GM12878 (cell line): ENCODE measurements around the gene ZDHHC22. TPM values are rescaled to one million over a fixed set of nuclear protein-coding genes. Genes with fewer than 3 reads are reported as not detected.

Source experiments
- BACH1 ChIP-seq: fragments of 450-650 bp; IDR thresholded peaks from 2 replicates; pipeline ENCODE4 v1.6.1; 2017; ENCODE audit warnings: mild to moderate bottlenecking, borderline replicate concordance
- CBX5 ChIP-seq: sonication (generic); IDR thresholded peaks from 2 replicates; pipeline ENCODE4 v1.6.1; 2016; ENCODE audit warnings: low read depth, moderate library complexity, mild to moderate bottlenecking, inconsistent platforms
- EGR1 ChIP-seq, 2 experiments: IDR thresholded peaks; 1 replicate in 1 of 2; 2 replicates in 1 of 2; pipeline ENCODE4 v1.6.1; 2011 to 2012; ENCODE audit warnings: low read depth in 2 of 2, low read length in 2 of 2, borderline replicate concordance in 1 of 2, mild to moderate bottlenecking in 1 of 2, moderate library complexity in 1 of 2
- ESRRA ChIP-seq: IDR thresholded peaks from 2 replicates; pipeline ENCODE4 v1.6.1; 2012; ENCODE audit warnings: mild to moderate bottlenecking, low read length, improper control_type of control experiment
- KLF5 ChIP-seq: fragments of 450-650 bp; IDR thresholded peaks from 2 replicates; pipeline ENCODE4 v1.6.1; 2014; ENCODE audit warnings: mild to moderate bottlenecking; ENCODE audit not compliant: partially characterized antibody
- MTA3 ChIP-seq: IDR thresholded peaks from 2 replicates; pipeline ENCODE4 v1.6.1; 2012; ENCODE audit warnings: low read length, inconsistent platforms, borderline replicate concordance
- MYC ChIP-seq: IDR thresholded peaks from 2 replicates; pipeline ENCODE4 v1.6.1; 2011; ENCODE audit warnings: mild to moderate bottlenecking, low read length, moderate library complexity, inconsistent platforms; ENCODE audit not compliant: insufficient read depth, insufficient replicate concordance, insufficient read length, severe bottlenecking
- NR2C1 ChIP-seq: fragments of 450-650 bp; IDR thresholded peaks from 2 replicates; pipeline ENCODE4 v1.6.1; 2017; ENCODE audit warnings: antibody characterized with exemption, mild to moderate bottlenecking, moderate library complexity
- NR2C2 ChIP-seq: IDR thresholded peaks from 2 replicates; pipeline ENCODE4 v1.6.1; 2011; ENCODE audit warnings: borderline replicate concordance, low read depth; ENCODE audit not compliant: control insufficient read depth, insufficient read length
- RFX5 ChIP-seq: IDR thresholded peaks from 2 replicates; pipeline ENCODE4 v1.6.1; 2011; ENCODE audit warnings: low read depth, low read length, improper control_type of control experiment
- RUNX3 ChIP-seq: IDR thresholded peaks from 2 replicates; pipeline ENCODE4 v1.6.1; 2012; ENCODE audit warnings: low read length, inconsistent platforms
- SMAD5 ChIP-seq: IDR thresholded peaks from 2 replicates; pipeline ENCODE4 v1.6.1; 2016; ENCODE audit warnings: antibody characterized with exemption, low read depth
- SMC3 ChIP-seq: IDR thresholded peaks from 2 replicates; pipeline ENCODE4 v1.6.1; 2011; ENCODE audit warnings: low read length, improper control_type of control experiment, borderline replicate concordance
- SP1 ChIP-seq: IDR thresholded peaks from one replicate; pipeline ENCODE4 v1.6.1; 2011; ENCODE audit warnings: low read depth, low read length
- SREBF1 ChIP-seq: IDR thresholded peaks from 2 replicates; pipeline ENCODE4 v1.6.1; 2012; ENCODE audit warnings: mild to moderate bottlenecking, low read length
- TBL1XR1 ChIP-seq: IDR thresholded peaks from 2 replicates; pipeline ENCODE4 v1.6.1; 2012; ENCODE audit warnings: low read depth, low read length, improper control_type of control experiment
- YBX1 ChIP-seq: fragments of 450-650 bp; IDR thresholded peaks from 2 replicates; pipeline ENCODE4 v1.6.1; 2016; ENCODE audit warnings: antibody characterized with exemption
- ZNF24 ChIP-seq: fragments of 450-650 bp; IDR thresholded peaks from 2 replicates; pipeline ENCODE4 v1.6.1; 2017; ENCODE audit warnings: antibody characterized with exemption, mild to moderate bottlenecking
- ZZZ3 ChIP-seq: IDR thresholded peaks from 2 replicates; pipeline ENCODE4 v1.6.1; 2011; ENCODE audit warnings: low read depth; ENCODE audit not compliant: control insufficient read depth, insufficient read length
- polyA plus RNA-seq, 11 experiments: library from polyadenylated mRNA; depleted of rRNA in 4 of 11; unstranded in 6 of 11; stranded (reverse) in 5 of 11; fragments of >200 nt; fragmentation: Nextera tagmentation in 4 of 11; fragmentation: Illumina TruSeq in 1 of 11; extraction: Ambion mirVana in 4 of 11; extraction: Trizol in 1 of 11; gene quantifications; 1 replicate in 1 of 11; 2 replicates in 10 of 11; pipeline versions ENCODE4 v1.2.1 to v1.2.3, GENCODE V29; 2011 to 2016; ENCODE audit warnings: inconsistent platforms in 2 of 11, missing spikeins in 2 of 11, low read depth in 1 of 11
- total RNA-seq, 4 experiments: library from RNA; depleted of rRNA in 3 of 4; stranded (reverse); fragments of >200 nt in 3 of 4; fragmentation: Illumina TruSeq in 1 of 4; extraction: Trizol in 1 of 4; gene quantifications; 2 replicates each; pipeline versions ENCODE4 v1.2.1 to v1.2.3, GENCODE V29; 2013 to 2021
- TF ChIP-seq, protein P1 (sequence below): fragments of 450-650 bp; formaldehyde crosslinking; IDR thresholded peaks from 2 replicates; pipeline ENCODE4 v1.4.0; 2022; ENCODE audit warnings: mild to moderate bottlenecking, moderate library complexity
- TF ChIP-seq, protein P2 (sequence below): IDR thresholded peaks from 2 replicates; pipeline ENCODE4 v1.6.1; 2011; ENCODE audit warnings: borderline replicate concordance, low read depth, mild to moderate bottlenecking, moderate library complexity, mixed read lengths, low read length; ENCODE audit not compliant: insufficient read depth; ENCODE audit errors: extremely low read length
- TF ChIP-seq, protein P3 (sequence below): fragments of 450-650 bp; IDR thresholded peaks from 2 replicates; pipeline ENCODE4 v1.6.1; 2017; ENCODE audit warnings: antibody characterized with exemption, mild to moderate bottlenecking, moderate library complexity
- TF ChIP-seq, protein P4 (sequence below): IDR thresholded peaks from 2 replicates; pipeline ENCODE4 v1.6.1; 2011; ENCODE audit warnings: low read depth, low read length, improper control_type of control experiment, borderline replicate concordance

Gene ZDHHC22
- total and polyA plus RNA-seq, 10 of the 15 experiments (the other 5 are each of a cell fraction or from before 2014, with no cell fraction given), result 0.06 TPM; not detected in 9

DNA sequence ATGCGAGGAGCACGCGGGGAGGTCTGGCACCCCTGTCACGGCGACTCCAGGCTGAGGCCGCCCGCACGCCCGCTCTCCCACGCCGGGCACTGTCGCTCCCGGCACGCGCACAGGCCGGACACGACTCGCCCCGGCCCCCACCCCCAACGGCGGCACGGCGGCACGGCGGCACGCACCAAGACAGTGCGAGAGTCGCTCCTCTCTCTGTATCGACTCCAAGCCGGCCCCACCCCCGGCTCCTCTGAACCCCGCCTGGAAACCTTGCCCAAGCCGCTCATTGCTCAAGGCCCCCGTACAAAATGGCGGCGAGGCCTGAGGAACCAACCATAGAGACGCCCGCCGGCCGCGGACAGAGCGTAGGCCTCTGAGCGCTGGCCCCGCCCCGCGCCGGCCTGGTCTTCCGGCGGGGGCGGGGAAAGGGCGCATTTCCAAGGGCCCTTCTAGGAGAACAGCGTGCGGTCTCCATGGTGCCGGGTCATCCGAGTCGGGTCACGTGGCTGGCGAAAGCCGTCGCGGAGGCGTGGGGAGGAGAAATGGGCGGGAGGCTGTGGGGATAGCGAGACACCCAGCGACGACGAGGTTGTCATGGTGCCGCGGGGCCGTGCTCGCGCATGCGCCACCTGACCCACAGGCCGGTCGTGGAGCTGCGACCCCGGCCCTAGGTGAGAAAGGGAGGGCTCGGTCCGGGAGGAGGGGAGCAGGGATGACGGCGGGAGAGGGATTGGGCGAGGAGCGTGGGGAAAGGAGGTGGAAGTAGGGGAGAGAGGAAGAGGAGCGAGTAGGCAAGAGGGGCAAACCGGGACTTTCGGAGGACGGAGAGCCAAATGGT is 43.7 kb downstream of the ZDHHC22 start, which contains the start of gene CIPC (continued):
- TF ChIP-seq, protein P1, sequence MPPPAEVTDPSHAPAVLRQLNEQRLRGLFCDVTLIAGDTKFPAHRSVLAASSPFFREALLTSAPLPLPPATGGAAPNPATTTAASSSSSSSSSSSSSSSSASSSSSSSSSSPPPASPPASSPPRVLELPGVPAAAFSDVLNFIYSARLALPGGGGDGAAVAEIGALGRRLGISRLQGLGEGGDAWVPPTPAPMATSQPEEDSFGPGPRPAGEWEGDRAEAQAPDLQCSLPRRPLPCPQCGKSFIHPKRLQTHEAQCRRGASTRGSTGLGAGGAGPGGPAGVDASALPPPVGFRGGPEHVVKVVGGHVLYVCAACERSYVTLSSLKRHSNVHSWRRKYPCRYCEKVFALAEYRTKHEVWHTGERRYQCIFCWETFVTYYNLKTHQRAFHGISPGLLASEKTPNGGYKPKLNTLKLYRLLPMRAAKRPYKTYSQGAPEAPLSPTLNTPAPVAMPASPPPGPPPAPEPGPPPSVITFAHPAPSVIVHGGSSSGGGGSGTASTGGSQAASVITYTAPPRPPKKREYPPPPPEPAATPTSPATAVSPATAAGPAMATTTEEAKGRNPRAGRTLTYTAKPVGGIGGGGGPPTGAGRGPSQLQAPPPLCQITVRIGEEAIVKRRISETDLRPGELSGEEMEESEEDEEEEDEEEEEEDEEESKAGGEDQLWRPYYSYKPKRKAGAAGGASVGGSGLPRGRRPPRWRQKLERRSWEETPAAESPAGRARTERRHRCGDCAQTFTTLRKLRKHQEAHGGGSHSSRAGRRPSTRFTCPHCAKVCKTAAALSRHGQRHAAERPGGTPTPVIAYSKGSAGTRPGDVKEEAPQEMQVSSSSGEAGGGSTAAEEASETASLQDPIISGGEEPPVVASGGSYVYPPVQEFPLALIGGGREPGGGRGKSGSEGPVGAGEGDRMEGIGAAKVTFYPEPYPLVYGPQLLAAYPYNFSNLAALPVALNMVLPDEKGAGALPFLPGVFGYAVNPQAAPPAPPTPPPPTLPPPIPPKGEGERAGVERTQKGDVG, result no peak
- TF ChIP-seq, protein P2, sequence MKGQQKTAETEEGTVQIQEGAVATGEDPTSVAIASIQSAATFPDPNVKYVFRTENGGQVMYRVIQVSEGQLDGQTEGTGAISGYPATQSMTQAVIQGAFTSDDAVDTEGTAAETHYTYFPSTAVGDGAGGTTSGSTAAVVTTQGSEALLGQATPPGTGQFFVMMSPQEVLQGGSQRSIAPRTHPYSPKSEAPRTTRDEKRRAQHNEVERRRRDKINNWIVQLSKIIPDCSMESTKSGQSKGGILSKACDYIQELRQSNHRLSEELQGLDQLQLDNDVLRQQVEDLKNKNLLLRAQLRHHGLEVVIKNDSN, result peak; percentile 96
- TF ChIP-seq, protein P3, sequence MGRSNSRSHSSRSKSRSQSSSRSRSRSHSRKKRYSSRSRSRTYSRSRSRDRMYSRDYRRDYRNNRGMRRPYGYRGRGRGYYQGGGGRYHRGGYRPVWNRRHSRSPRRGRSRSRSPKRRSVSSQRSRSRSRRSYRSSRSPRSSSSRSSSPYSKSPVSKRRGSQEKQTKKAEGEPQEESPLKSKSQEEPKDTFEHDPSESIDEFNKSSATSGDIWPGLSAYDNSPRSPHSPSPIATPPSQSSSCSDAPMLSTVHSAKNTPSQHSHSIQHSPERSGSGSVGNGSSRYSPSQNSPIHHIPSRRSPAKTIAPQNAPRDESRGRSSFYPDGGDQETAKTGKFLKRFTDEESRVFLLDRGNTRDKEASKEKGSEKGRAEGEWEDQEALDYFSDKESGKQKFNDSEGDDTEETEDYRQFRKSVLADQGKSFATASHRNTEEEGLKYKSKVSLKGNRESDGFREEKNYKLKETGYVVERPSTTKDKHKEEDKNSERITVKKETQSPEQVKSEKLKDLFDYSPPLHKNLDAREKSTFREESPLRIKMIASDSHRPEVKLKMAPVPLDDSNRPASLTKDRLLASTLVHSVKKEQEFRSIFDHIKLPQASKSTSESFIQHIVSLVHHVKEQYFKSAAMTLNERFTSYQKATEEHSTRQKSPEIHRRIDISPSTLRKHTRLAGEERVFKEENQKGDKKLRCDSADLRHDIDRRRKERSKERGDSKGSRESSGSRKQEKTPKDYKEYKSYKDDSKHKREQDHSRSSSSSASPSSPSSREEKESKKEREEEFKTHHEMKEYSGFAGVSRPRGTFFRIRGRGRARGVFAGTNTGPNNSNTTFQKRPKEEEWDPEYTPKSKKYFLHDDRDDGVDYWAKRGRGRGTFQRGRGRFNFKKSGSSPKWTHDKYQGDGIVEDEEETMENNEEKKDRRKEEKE, result no peak
- TF ChIP-seq TBL1XR1, result peak; percentile 35; the same call in 1 of the 2 replicates
- TF ChIP-seq MYC, result peak; percentile 11
- TF ChIP-seq NR2C2, result no peak
- TF ChIP-seq ZNF24, result no peak; the same call in 1 of the 2 replicates
- peak; percentile 58 for TF ChIP-seq SP1
- no peak for TF ChIP-seq YBX1
- TF ChIP-seq ESRRA, result no peak
- no peak for TF ChIP-seq MTA3
- TF ChIP-seq, protein P4, sequence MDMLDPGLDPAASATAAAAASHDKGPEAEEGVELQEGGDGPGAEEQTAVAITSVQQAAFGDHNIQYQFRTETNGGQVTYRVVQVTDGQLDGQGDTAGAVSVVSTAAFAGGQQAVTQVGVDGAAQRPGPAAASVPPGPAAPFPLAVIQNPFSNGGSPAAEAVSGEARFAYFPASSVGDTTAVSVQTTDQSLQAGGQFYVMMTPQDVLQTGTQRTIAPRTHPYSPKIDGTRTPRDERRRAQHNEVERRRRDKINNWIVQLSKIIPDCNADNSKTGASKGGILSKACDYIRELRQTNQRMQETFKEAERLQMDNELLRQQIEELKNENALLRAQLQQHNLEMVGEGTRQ, result peak; percentile 92
- peak; percentile 47 for TF ChIP-seq KLF5
- peak; percentile 25; the same call in 1 of the 2 replicates for TF ChIP-seq RFX5
- no peak for TF ChIP-seq ZZZ3
- TF ChIP-seq NR2C1, result peak; percentile 82
- peak; percentile 62 for TF ChIP-seq RUNX3
- peak in 1 of 2 experiments; percentile 97; a peak in 2 of 3 replicates for TF ChIP-seq EGR1 (IDR thresholded peaks at IDR 0.05; ENCODE audit: borderline replicate concordance in 1 of 2, low read depth in 2 of 2, low read length in 2 of 2)
- no peak for TF ChIP-seq SMAD5
- TF ChIP-seq CBX5, result no peak
- peak; percentile 94 for TF ChIP-seq BACH1
- TF ChIP-seq SMC3, result no peak; the same call in 1 of the 2 replicates
- no peak; the same call in 1 of the 2 replicates for TF ChIP-seq SREBF1
